22Rv1 (cell line): ENCODE measurements around the gene SH3PXD2A.

Experiments
- CTCF ChIP-seq: fragments of 450-650 bp; IDR thresholded peaks from 2 replicates; pipeline ENCODE4 v1.5.1; 2017; ENCODE audit warnings: mild to moderate bottlenecking
- ZFX ChIP-seq: fragments of 450-650 bp; IDR thresholded peaks from 2 replicates; pipeline ENCODE4 v1.6.1; 2017; ENCODE audit warnings: antibody characterized with exemption, borderline replicate concordance

GRCh38 chr10:103822107-103822716 is 33.2 kb downstream of the SH3PXD2A start:
- no peak for TF ChIP-seq CTCF
- no peak for TF ChIP-seq ZFX
